Activated CD4-positive, alpha-beta T cell treated with anti-CD3 and anti-CD28 coated beads for 36 hours (primary cell): ENCODE measurements around the gene NCOA4. TPM values are rescaled to one million over a fixed set of nuclear protein-coding genes. Genes with fewer than 3 reads are reported as not detected.

Source experiments
- ATAC-seq: fragments of 200-7000 bp; cut with Tn5 transposase; one replicate; pipeline ENCODE4 v1.10.0; 2021; ENCODE audit warnings: mild to moderate bottlenecking, moderate library complexity
- CTCF ChIA-PET: fragments of 350-600 bp; sonication (Branson Sonifier 250); formaldehyde crosslinking; loops from one replicate; lab custom pipeline; 2021; ENCODE audit warnings: antibody characterized with exemption; lab: Charles Lee
- POLR2A ChIA-PET: fragments of 350-600 bp; sonication (Branson Sonifier 250); formaldehyde crosslinking; loops from one replicate; lab custom pipeline; 2021; ENCODE audit warnings: antibody characterized with exemption, inconsistent platforms; lab: Charles Lee
- DNase-seq: peaks from one replicate; pipeline ENCODE4 v3.0.0-alpha.2; 2020
- H3K27ac Mint-ChIP-seq: one replicate; pipeline ENCODE4 v1.8.0; 2021; ENCODE audit warnings: mixed read lengths
- H3K27me3 Mint-ChIP-seq: one replicate; pipeline ENCODE4 v1.8.0; 2021; ENCODE audit warnings: mixed read lengths
- H3K36me3 Mint-ChIP-seq: one replicate; pipeline ENCODE4 v1.8.0; 2021; ENCODE audit warnings: low read depth, mixed read lengths
- H3K4me1 Mint-ChIP-seq: one replicate; pipeline ENCODE4 v1.8.0; 2021; ENCODE audit warnings: mixed read lengths
- H3K4me3 Mint-ChIP-seq: one replicate; pipeline ENCODE4 v1.8.0; 2021; ENCODE audit warnings: mild to moderate bottlenecking, moderate library complexity, mixed read lengths
- H3K9me3 Mint-ChIP-seq: one replicate; pipeline ENCODE4 v1.8.0; 2021; ENCODE audit warnings: low read depth, mixed read lengths
- intact Hi-C, 2 experiments: fragments of 100-400 bp; cut with DNase I in 1 of 2; cut with micrococcal nuclease in 1 of 2; formaldehyde crosslinking; loops; one replicate each; pipeline versions ENCODE4 v1.14.2 to v1.15.1; 2022 to 2024; cut with DNase I, micrococcal nuclease
- total RNA-seq, 2 experiments: library from RNA; stranded (reverse); gene quantifications; one replicate each; pipeline ENCODE4 v1.2.3, GENCODE V29; 2021

The NCOA4 gene
- total RNA-seq, result 10 to 100 TPM; 84.3 to 97.4 TPM

DNA sequence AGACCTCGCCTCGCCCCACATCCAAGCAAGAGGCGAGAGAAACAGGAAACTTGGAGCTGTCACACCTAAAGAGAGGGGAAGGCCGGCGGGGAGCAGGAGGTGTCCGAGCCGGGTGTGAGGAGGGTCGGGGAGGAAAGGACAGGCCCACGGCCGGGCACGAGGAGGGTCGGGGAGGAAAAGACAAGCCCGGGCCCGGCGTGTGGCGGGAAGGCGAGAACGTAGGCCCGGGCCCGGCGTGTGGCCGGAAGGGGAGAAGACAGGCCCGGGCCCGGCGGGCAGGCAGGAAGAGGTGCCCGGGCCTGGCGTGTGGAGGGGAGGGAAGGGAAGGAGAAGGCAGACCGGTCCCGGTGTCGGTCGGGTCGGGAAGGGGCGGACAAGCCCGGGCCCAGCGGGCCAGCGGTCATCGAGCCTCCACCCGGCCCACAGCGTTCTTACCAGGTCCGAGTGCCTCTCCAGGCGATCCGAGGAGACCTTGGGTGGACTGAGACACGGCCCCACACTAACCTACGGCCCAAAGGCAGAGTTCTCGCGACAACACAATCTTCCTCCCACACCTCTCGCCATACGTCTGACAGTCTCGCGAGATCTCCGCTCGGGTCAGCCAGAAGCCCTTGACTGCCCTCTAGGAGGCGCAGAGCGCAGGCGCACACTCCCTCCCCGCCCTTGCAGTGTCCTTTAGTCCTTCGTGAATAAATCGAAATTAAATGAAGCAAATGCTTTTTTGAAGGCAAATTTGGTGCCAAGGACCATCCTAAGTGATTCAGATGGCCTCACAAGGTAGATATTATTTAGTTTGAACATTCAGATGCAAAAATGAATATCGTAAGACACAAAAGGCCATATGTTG, at the start of gene NCOA4:
Gene NCOA4 (minus strand): TSS at position 533 of the 847 bp plus-strand sequence. CDS start 13,943 bp downstream, outside the sequence.
- DNase-seq (peak; percentile 98), ATAC-seq (peak; percentile 96)
- H3K36me3 Mint-ChIP-seq, result peaks cover 4% of the 10 kb centered on the region
- intact Hi-C loops, result loop anchor here (1.0 to 10.0 kb wide), 8 partner anchors 58 to 1072 kb away; partner anchors contain the start of genes RASSF4 (in 1 of the 2), TIMM23 (in 1 of the 2), WASHC2C (in 1 of the 2) and ZFAND4 (in 1 of the 2)
- POLR2A ChIA-PET, result no interaction called here
- H3K27me3 Mint-ChIP-seq, result no peaks in the 10 kb centered on the region
- CTCF ChIA-PET, result interaction anchor here (1.1 to 5.6 kb wide), 7 partner anchors 12 to 76 kb away, joined by 3 to 52 read pairs (median 4); no protein-coding TSS in a partner anchor
- H3K4me1 Mint-ChIP-seq, result peaks cover 46% of the 10 kb centered on the region
- H3K4me3 Mint-ChIP-seq, result peak within 1 kb of the TSS; percentile 97
- H3K9me3 Mint-ChIP-seq, result no peaks in the 10 kb centered on the region
- H3K27ac Mint-ChIP-seq, result peak within 1 kb of the TSS; percentile 97

DNA sequence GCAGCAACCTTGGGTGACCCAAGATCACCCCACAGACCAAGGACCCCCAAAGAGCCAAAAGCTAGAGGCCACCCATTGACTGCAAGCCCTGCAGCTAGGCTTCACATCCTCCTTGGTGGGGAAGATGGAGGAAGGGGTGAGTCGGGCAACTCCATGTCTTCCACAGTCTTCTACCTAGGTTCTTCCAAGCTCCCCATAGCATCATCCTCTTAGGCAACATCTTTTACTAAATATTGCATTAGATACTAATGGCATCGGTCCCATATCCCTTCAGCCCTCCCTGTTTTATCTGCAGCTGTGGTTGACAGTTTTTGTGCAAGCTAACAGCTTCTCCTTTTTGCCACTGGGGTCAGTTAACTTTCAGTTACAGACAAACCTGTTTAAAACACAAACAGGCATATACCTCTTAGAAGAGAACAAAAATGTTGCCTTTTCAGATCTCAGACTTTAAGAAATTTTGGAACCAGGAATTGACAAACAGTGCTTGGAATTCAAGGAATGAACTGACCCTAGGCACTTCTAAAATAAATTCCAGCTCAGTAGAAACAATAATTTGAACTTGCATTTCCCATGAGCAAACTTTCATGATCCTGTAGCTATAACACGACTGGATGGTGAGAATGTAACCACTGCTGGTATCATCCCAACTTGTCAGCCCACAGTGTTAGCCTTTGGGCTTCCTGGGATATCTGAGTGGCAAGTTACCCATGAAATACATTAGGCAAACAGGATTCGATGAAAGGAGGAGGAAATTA, 49.6 kb upstream of the NCOA4 start:
- H3K4me1 Mint-ChIP-seq, result peaks cover 31% of the 10 kb centered on the region
- DNase-seq (no peak), ATAC-seq (no peak)
- H3K27me3 Mint-ChIP-seq, result no peaks in the 10 kb centered on the region
- no peaks in the 10 kb centered on the region for H3K36me3 Mint-ChIP-seq
- no peak overlapping the region for H3K27ac Mint-ChIP-seq
- no peak overlapping the region for H3K4me3 Mint-ChIP-seq
- ChIA-PET POLR2A (no interaction called here), CTCF (interaction anchor here (1.1 to 1.8 kb wide), 2 partner anchors 12 to 14 kb away, joined by 3 to 6 read pairs; no protein-coding TSS in a partner anchor)
- H3K9me3 Mint-ChIP-seq, result peaks cover 4% of the 10 kb centered on the region
- intact Hi-C loops, result loop anchor here in 1 of 2 experiments (2.0 kb wide), 1 partner anchor 17 kb away; no protein-coding TSS in a partner anchor

DNA sequence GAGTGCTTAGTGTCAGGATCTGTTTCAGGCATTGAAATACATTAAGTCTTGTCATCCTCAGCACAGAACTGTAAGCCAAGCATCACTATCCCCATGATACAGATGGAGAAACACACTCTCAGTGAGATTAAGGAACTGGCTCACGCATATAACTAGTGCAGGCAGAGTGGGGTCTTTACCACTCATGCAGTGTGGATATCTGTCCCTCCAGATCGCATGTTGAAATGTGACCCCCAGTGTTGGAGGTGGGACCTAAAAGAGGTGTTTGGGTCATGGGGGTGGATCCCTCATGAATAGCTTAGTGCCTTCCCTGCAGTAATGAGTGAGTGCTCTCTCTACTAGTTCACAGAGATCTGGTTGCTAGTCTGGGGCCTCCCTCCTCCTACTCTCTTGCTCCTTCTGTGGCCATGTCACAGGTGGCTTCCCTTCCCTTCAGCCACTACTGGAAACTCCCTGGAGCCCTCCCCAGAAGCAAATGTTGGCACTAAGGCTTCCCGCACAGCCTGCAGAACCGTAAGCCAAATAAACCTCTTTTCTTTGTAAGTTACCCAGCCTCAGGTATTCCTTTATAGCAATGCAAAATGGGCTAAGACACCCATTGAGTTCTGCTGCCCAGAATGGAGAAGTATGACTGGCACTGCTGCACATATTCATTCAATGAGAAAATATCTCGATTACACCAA, 47.4 kb upstream of the NCOA4 start:
- peak; percentile 19 for ATAC-seq

DNA sequence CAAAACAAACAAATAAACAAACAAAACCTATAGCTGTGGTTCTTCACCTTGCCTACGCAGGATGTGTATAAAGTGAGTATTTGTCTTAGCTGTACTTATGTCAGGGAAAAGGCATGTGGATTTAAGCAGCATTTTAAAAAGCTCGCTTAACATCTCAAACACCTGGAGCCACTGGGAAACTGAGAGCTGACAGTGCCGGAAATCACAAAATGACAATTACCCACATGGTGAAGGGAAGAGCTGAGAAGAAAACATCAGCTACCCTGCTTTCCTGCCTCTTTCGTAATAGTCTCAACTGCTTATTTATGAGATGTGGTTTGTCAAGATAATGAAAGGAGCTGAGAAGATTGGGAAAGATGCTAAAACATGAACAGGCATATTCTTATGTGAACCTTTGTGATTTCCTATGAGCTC, 46.7 kb upstream of the NCOA4 start:
- POLR2A ChIA-PET, result no interaction called here
- peak; percentile 36 for ATAC-seq
- peaks cover 31% of the 10 kb centered on the region for H3K4me1 Mint-ChIP-seq
- no peaks in the 10 kb centered on the region for H3K27me3 Mint-ChIP-seq
- CTCF ChIA-PET, result interaction anchor here (0.6 to 1.2 kb wide), 3 partner anchors 48 to 954 kb away, joined by 3 to 5 read pairs (median 3); no protein-coding TSS in a partner anchor
- H3K27ac Mint-ChIP-seq, result peak overlapping the region; percentile 59
- no peaks in the 10 kb centered on the region for H3K36me3 Mint-ChIP-seq
- intact Hi-C loops, result no loop called here
- H3K4me3 Mint-ChIP-seq, result no peak overlapping the region
- H3K9me3 Mint-ChIP-seq, result no peaks in the 10 kb centered on the region
- DNase-seq, result no peak

More for the DNA sequence above, 47.4 kb upstream of the NCOA4 start:
- peaks cover 31% of the 10 kb centered on the region for H3K4me1 Mint-ChIP-seq
- POLR2A ChIA-PET, result no interaction called here
- CTCF ChIA-PET, result interaction anchor here (0.6 to 1.2 kb wide), 4 partner anchors 8 to 953 kb away, joined by 3 to 5 read pairs (median 4); no protein-coding TSS in a partner anchor
- H3K4me3 Mint-ChIP-seq, result no peak overlapping the region
- H3K9me3 Mint-ChIP-seq, result peaks cover 4% of the 10 kb centered on the region
- H3K36me3 Mint-ChIP-seq, result no peaks in the 10 kb centered on the region
- DNase-seq, result no peak
- H3K27me3 Mint-ChIP-seq, result no peaks in the 10 kb centered on the region
- intact Hi-C loops, result loop anchor here in 1 of 2 experiments (2.0 kb wide), 1 partner anchor 15 kb away; no protein-coding TSS in a partner anchor
- H3K27ac Mint-ChIP-seq, result no peak overlapping the region

DNA sequence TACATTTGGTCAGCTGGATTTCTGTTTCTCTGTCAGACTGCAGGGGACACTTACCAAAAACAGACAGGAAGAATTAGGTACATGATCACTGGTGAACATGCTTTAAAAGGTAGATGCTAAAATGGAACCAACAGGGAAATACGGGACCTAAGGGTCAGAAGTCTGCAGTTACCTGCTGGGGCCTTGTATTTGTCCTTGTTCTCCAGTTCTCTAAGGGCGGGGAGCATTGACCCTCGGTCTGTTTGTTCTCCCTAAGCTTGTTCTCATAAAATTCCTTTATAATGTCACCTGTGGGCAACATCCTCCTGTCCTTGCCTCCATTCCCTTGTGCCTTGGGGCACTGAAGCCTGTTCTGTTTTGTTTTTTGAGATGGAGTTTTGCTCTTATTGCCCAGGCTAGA, 45.4 kb upstream of the NCOA4 start:
- peaks cover 22% of the 10 kb centered on the region for H3K4me1 Mint-ChIP-seq
- no peak for DNase-seq
- no peaks in the 10 kb centered on the region for H3K27me3 Mint-ChIP-seq
- no peaks in the 10 kb centered on the region for H3K36me3 Mint-ChIP-seq
- H3K27ac Mint-ChIP-seq, result no peak overlapping the region
- ChIA-PET POLR2A (no interaction called here), CTCF (no interaction called here)
- H3K4me3 Mint-ChIP-seq, result no peak overlapping the region
- no peak for ATAC-seq
- intact Hi-C loops, result no loop called here
- no peaks in the 10 kb centered on the region for H3K9me3 Mint-ChIP-seq

DNA sequence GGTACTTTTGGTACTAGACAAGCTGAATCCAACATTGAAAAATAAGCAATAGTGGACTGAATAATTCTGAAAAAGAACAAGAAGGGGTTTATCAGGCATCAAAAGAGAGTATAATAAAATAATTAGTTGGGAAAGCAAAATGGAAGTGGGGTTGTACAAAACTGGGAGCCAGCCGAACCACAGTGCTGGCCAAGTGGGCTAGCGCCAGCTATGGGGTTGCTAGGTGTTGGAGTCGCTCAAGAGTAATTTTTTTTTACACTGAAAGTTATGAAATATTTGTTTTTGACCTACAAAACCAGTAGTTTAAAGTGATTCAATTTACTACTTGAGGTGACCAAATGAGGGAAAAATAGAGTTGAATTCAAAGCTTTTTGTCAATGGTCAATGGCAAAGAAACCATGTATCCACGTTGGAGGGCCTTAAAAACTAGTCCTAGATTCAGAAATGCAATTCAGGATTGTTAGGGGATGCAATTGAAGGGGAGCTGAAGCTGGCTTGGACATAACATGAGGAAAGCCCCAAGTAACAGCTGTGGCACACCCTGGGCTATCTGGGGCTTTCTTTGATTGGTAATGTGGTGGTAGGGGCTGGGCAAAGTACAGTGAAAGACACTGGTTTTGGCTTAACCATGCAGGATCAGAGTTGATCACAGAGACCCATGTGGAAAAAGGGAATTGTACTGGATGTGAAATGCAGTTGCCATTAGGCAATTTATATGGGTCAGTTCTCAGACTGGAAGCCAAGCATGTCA, 43.9 kb upstream of the NCOA4 start:
- intact Hi-C loops, result no loop called here
- POLR2A ChIA-PET, result no interaction called here
- no peak for ATAC-seq

DNA sequence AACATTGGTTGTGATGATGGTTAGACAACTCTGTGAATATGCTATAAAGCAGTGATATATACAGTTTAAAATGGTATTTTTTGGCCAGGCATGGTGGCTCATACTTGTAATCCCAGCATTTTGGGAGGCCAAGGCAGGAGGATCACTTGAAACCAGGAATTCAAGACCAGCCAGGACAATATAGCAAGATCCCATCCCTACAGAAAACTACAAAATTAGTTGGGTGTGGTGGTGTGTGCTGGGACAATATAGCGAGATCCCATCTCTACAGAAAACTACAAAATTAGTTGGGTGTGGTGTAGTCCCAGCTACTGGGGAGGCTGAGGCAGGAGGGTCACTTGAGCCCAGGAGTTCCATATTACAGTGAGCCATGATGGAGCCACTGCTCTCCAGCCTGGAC, 43.1 kb upstream of the NCOA4 start:
- ATAC-seq, result no peak
- H3K4me3 Mint-ChIP-seq, result no peak overlapping the region
- H3K27me3 Mint-ChIP-seq, result no peaks in the 10 kb centered on the region
- DNase-seq, result no peak
- POLR2A ChIA-PET, result no interaction called here
- CTCF ChIA-PET, result no interaction called here
- H3K9me3 Mint-ChIP-seq, result no peaks in the 10 kb centered on the region
- H3K4me1 Mint-ChIP-seq, result peaks cover 26% of the 10 kb centered on the region
- no peaks in the 10 kb centered on the region for H3K36me3 Mint-ChIP-seq
- no peak overlapping the region for H3K27ac Mint-ChIP-seq
- intact Hi-C loops, result no loop called here

More for the DNA sequence above, 43.9 kb upstream of the NCOA4 start:
- Mint-ChIP-seq H3K9me3 (no peaks in the 10 kb centered on the region), H3K27me3 (no peaks in the 10 kb centered on the region), H3K36me3 (no peaks in the 10 kb centered on the region), H3K4me1 (peaks cover 26% of the 10 kb centered on the region), H3K4me3 (no peak overlapping the region), H3K27ac (no peak overlapping the region)
- CTCF ChIA-PET, result no interaction called here
- no peak for DNase-seq

DNA sequence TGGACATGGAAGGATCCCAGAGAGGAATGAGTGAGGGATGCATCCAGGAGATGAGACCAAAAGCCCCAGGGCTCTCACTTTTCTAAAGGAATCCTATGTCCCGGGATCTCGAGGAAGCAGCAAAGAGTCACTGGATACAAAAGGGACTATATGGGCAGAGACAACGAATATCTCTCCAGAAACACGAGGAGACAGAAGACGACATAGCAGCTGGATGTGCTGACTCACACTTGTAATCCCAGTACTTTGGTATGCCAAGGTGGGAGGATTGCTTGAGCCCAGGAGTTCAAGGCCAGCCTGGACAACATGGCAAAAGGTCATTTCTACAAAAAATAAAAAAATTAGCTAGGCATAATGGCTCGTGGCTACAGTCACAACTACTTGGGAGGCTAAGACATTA, 40.3 kb upstream of the NCOA4 start:
- Mint-ChIP-seq H3K36me3 (no peaks in the 10 kb centered on the region), H3K27me3 (no peaks in the 10 kb centered on the region), H3K27ac (no peak overlapping the region), H3K9me3 (no peaks in the 10 kb centered on the region), H3K4me3 (no peak overlapping the region), H3K4me1 (peaks cover 8% of the 10 kb centered on the region)
- DNase-seq (no peak), ATAC-seq (no peak)
- intact Hi-C loops, result no loop called here
- CTCF ChIA-PET, result interaction anchor here (0.6 kb wide), 1 partner anchor 719 kb away, joined by 3 read pairs; no protein-coding TSS in a partner anchor
- POLR2A ChIA-PET, result interaction anchor here (0.9 kb wide), 1 partner anchor 18 kb away, joined by 8 read pairs; no protein-coding TSS in a partner anchor

DNA sequence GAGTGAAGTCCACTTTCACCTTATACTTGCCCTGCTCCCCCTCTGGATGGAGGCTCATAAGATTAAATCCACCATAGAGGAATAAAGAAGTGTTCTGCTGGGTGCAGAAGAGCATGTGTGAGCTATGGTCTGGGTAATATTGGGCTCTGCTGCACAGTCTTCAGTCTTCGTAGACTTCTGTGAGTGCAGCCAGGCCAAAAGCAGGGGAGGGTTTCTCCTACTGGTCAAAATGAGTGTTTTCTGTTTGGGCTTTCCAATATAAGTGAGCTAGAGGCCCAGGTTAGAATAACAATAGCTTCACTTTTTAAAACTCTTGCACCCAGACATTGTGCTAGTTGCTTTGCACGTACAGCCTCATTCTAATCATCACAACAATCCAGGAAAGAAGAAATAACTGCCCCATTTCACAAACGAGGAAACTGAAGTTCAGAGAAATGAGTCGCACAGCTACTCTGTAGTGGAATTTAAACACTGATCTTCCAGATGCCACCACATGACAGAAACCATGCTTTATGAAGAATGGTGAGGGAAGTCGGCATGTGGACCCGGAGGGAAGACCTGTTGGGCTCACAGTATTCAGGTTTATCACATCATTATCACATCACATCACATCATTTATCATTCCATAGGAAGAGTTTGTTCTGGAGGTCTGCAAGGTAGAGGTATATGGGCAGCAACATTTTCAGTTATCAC, 39.5 kb upstream of the NCOA4 start:
- intact Hi-C loops, result no loop called here
- Mint-ChIP-seq H3K4me3 (no peak overlapping the region), H3K27me3 (no peaks in the 10 kb centered on the region), H3K4me1 (peaks cover 8% of the 10 kb centered on the region), H3K9me3 (no peaks in the 10 kb centered on the region), H3K36me3 (no peaks in the 10 kb centered on the region), H3K27ac (no peak overlapping the region)
- POLR2A ChIA-PET, result no interaction called here
- DNase-seq (no peak), ATAC-seq (no peak)
- CTCF ChIA-PET, result interaction anchor here (0.7 kb wide), 1 partner anchor 9 kb away, joined by 4 read pairs; no protein-coding TSS in a partner anchor

DNA sequence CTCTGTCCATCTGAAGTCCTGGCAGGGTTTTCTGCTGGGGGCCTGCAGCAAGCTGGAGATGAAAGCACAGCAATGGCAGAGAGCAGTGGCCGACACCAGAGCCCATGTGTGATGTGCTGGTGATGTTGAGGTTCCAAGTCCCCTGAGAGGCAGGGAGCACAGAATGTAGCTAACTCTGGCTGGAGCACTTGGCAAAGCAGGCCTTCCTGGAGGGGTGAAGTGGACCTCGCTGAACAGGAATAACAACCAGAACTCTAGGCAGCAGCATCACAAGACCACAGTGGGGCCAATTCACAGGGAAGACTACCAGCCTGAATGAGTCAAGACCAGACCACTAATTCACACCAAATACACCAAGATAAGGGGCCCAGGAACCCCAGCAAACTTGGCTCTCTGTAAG, 38.5 kb upstream of the NCOA4 start:
- ChIA-PET POLR2A (no interaction called here), CTCF (no interaction called here)
- intact Hi-C loops, result no loop called here
- H3K9me3 Mint-ChIP-seq, result no peaks in the 10 kb centered on the region
- no peak for ATAC-seq
- H3K4me1 Mint-ChIP-seq, result peaks cover 8% of the 10 kb centered on the region
- H3K4me3 Mint-ChIP-seq, result no peak overlapping the region
- no peaks in the 10 kb centered on the region for H3K27me3 Mint-ChIP-seq
- DNase-seq, result no peak
- no peak overlapping the region for H3K27ac Mint-ChIP-seq
- H3K36me3 Mint-ChIP-seq, result no peaks in the 10 kb centered on the region
